ENCODE measurements around the gene ALDH3B2.
"Not testable (repeated sequence)": the region's sequence is repeated elsewhere in the genome, so short reads cannot be mapped to it uniquely, and the experiment has no call there.

ALDH3B2 gene

GRCh38 chr11:67660752-67661151 lies 13.7 kb downstream of the ALDH3B2 start:
- not testable (repeated sequence) for DNase-seq (ENCODE audit: low spot score)

GRCh38 chr11:67659651-67660165 lies 14.7 kb downstream of the ALDH3B2 start:
- DNase-seq (ENCODE audit: low spot score): not testable (repeated sequence)

GRCh38 chr11:67657300-67657699 lies 17.1 kb downstream of the ALDH3B2 start:
- DNase-seq (ENCODE audit: low spot score): no peak

GRCh38 chr11:67656278-67656922 lies 18.0 kb downstream of the ALDH3B2 start:
- no peak for DNase-seq (ENCODE audit: low spot score)

- DNase-seq (ENCODE audit: low spot score): no peak
These were observed 20.2 kb downstream of the ALDH3B2 start for GRCh38 chr11:67654225-67654624.

- no peak for DNase-seq (ENCODE audit: low spot score)
These were observed 21.2 kb downstream of the ALDH3B2 start for GRCh38 chr11:67652965-67653845.

- no peak for DNase-seq (ENCODE audit: low spot score)
These were observed 22.2 kb downstream of the ALDH3B2 start for GRCh38 chr11:67651976-67652781.

GRCh38 chr11:67649634-67650510 lies 24.6 kb downstream of the ALDH3B2 start:
- DNase-seq (ENCODE audit: low spot score): no peak

- no peak for DNase-seq (ENCODE audit: low spot score)
These were observed 25.4 kb downstream of the ALDH3B2 start for GRCh38 chr11:67648796-67649613.

- DNase-seq (ENCODE audit: low spot score): peak; percentile 82
These were observed 26.2 kb downstream of the ALDH3B2 start for GRCh38 chr11:67648140-67648795.

- no peak for DNase-seq (ENCODE audit: low spot score)
These were observed 27.0 kb downstream of the ALDH3B2 start for GRCh38 chr11:67647471-67647870.

GRCh38 chr11:67646535-67647336 lies 27.7 kb downstream of the ALDH3B2 start:
- DNase-seq (ENCODE audit: low spot score): no peak

GRCh38 chr11:67645521-67646461 lies 28.6 kb downstream of the ALDH3B2 start:
- no peak for DNase-seq (ENCODE audit: low spot score)

GRCh38 chr11:67644472-67645418 lies 29.7 kb downstream of the ALDH3B2 start:
- no peak for DNase-seq (ENCODE audit: low spot score)

- no peak for DNase-seq (ENCODE audit: low spot score)
These were observed 30.4 kb downstream of the ALDH3B2 start for GRCh38 chr11:67644042-67644441.
